ENCODE measurements around the gene PLS1. TPM values are rescaled to one million over a fixed set of nuclear protein-coding genes. Genes with fewer than 3 reads are reported as not detected.

PLS1 gene
- total RNA-seq, 2 donors from 2014 or later: 457 to 472 TPM

DNA sequence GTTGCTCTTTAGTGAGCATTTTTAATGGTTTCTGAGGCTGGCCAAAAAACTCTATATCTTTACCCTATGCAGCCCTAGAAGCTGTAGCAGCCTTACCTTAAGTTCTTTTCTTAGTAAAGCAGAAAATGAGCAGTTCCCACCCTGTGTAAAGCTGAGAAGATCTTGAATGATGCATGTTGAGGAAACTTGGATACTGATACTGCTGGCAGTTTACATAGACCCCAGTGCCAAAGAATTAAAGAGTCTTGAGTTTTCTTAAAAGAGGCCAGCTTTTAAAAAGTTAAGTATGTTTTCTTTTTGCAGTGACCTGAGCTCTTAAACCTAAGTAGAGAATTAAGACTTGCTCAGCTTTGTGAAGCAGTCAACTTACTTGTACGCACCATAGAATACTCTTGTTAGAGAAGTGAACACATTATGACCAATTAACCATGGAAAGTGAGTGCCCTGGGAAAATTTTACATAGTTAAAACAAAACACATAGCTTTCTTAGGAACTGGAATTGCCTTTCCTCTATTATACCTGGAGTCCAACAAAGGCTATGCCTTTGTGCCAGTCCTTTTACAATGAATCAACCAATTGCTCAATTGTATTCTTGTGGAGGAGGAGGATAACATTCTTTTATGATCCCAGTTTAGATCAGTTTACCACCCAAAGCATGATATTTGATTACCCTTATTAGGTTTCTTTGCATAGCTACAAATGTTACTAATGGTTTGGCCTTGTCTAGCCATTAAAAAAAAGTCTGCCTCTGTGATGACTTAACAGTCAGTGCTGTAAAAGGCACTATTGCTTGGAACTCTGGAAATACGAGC, 28.4 kb downstream of the PLS1 start:
- intact Hi-C loops (cut with DNase I, micrococcal nuclease): no loop called here
- ATAC-seq (peak; percentile 23), DNase-seq (no peak)

DNA sequence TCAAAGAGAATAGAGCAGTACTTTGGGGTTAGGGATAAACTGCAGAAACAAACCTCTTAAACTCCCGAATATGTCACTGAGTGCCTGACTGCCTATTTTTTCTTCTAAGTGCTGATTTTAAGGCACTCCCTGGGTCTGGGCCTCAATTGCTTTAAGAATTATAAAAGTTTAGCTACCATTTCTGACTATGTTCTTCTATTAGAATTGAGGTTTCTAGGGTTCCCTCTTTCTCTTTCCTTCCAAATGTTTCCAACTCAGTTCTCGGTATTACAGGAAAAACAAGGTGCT, 28.9 kb downstream of the PLS1 start:
- ATAC-seq (no peak), DNase-seq (no peak)
- intact Hi-C loops (cut with DNase I, micrococcal nuclease): no loop called here

DNA sequence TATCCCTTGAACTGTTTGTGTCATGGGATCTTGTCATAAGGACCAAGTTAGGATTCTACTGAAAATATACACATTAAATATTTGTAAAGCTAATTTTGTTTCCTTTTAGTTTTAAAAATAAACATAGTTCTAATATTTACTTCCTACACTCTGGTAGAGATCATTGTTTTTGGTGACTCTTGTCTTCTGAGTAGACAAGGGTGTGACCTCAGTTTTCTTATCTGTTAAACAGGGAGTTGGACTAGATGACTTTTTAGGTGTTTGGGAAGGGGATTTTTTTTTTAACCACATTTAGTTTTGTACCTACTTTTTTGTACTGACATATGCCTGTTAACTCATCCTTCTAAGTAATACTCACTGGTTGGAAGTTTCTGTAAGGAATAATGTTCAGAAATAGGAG, 30.8 kb downstream of the PLS1 start:
- ATAC-seq (no peak), DNase-seq (no peak)
- intact Hi-C loops (cut with DNase I, micrococcal nuclease): no loop called here

DNA sequence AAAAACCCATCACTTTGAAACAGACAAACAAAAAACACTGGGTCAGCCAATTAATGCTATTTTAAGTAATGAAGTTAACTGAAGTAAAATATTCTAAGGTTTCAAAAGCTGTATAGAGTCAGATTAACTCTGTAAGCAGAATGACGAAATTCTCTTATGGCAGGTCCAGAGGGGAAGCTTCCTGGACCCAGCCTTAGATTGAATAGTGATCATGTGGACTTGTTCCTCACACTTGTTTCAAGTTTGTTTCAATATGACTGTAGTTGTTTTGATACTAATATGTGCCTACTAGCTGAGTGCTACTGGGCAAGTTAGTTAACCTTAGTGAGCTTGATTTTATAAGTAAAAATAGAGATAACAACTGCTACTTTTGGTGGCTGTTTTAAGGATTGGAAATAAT, 32.6 kb downstream of the PLS1 start:
- DNase-seq (no peak), ATAC-seq (no peak)
- intact Hi-C loops (cut with DNase I, micrococcal nuclease): no loop called here

DNA sequence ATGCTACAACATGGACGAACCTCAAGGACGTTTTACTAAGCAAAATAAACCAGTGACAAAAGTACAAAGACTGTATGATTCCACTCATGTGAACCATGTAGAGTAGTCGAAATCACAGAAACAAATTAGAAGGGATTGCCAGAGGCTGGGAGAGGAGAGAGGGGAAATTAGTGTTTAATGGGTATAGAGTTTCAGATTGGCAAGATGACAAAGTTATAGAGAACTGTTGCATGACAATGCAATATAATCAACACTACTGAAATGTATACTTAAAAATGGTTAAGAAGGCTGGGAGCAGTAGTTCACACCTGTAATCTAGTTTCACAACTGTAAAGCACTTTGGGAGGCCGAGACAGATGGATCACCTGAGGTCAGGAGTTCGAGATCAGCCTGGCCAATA, 36.9 kb downstream of the PLS1 start:
- intact Hi-C loops (cut with DNase I, micrococcal nuclease): no loop called here
- DNase-seq: no peak
- ATAC-seq: peak; percentile 41

DNA sequence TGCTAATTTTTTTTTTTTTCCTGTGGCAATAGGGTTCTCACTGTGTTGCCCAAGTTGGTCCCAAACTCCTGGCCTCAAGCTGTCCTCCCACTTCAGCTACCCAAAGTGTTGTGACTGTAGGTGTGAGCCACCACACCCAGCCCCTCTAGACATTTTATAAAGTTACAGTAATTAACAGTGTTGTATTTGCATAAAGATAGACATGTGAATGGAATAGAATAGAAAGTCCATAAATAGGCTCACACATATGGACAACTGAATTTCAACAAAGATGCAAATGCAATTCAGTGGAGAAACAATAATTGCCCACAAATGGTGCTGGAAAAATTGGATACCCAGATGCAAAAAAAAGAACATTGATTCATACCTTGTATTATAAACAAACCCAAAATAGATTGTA, 39.9 kb downstream of the PLS1 start:
- ATAC-seq (no peak), DNase-seq (no peak)
- intact Hi-C loops (cut with DNase I, micrococcal nuclease): no loop called here

DNA sequence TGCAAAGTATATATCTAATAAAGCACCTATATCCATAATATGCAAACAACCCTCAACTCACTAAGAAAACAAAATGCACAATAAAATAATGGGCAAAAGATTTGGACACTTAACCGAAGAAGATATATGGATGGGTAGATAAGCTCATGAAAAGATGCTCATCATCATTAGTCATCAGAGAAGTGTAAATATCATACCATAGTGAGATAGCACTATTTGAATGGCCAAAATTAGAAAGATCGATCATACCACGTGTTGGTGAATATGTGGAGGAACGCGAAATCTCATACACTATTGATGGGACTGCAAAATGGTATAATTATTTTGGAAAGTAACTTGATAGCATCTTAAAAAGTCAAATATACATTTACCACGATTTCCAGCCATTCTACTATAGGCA, 40.5 kb downstream of the PLS1 start:
- intact Hi-C loops (cut with DNase I, micrococcal nuclease): no loop called here
- DNase-seq: no peak
- ATAC-seq: no peak

DNA sequence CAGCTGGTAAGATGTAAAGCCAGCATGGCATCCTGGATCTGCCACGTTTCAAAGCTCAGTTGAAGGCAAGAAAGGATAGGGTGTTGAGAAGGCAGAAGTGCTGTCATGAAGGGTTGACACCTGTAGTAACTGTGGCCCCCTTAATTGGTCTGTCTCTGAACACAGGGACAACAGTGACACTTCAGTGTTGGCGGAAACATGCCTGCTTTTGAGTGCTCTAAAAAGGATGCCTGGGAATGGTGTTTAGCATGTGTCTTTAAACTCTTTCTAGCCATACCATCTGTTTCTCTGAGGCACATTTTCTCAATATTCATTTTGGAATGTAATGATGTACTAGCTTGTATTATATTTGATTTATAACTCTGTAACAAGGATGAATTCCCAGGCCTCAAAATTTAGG, 42.1 kb downstream of the PLS1 start:
- no peak for DNase-seq
- intact Hi-C loops (cut with DNase I, micrococcal nuclease): no loop called here
- no peak for ATAC-seq

DNA sequence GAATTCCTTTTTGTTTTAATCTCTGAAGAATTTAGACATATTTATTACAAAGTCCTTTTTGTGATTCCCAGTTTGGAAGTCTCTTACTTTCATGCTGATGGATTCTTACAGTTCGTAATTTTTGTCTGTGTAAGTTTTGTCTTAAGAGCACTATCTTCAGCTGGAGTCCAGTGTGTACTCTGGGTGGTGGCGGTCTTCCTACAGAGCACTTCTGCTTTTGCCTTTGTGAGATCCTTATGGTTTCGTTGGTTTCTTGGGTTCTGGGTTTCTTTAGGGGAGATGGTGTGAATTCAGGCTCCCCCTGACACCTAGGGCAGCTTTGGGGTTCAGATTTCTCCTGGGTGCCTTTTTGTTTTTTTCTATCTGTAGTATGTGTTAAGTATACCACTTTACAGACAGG, 45.3 kb downstream of the PLS1 start:
- ATAC-seq (no peak), DNase-seq (no peak)
- intact Hi-C loops (cut with DNase I, micrococcal nuclease): no loop called here

DNA sequence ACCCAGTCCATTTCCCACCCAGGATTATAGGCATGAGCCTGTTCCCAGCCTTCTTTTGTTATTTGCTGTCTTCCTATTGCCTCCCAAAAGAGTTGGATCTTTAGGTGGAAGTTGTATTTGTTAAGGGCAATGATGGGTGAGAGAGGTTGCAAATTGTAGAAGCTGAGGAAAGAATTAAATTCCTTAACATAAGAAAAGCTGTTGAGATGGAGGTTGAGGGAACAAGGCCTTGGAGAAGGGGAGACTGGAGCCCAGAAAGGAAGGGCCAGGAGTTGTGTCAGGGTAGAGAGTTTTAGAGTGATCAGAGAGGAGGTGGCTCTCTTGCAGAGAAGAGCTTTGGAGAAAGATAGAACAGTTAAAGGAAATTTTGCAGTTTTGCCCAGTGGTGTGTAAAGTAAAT, 46.8 kb downstream of the PLS1 start:
- intact Hi-C loops (cut with DNase I, micrococcal nuclease): no loop called here
- no peak for ATAC-seq

DNA sequence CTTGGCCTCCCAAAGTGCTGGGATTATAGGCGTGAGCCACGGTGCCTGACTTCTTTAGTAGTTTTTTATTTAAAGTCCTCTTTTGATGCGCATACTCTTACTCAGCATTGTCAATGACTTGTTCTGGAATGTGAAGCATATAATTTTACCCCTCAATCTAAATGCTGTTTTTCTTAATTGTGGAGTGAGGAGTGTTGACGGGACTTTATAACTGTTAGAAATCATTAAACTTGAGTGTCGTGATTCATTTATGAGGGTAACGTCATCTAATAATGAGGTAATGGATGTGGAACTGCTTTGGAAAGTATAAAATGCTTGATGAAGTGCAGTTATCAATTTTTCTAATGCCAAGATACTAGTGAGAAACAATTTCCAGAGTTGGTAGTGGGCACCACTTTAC, 48.3 kb downstream of the PLS1 start:
- intact Hi-C loops (cut with DNase I, micrococcal nuclease): no loop called here
- DNase-seq (no peak), ATAC-seq (no peak)

More for the DNA sequence above, 46.8 kb downstream of the PLS1 start:
- DNase-seq: no peak

DNA sequence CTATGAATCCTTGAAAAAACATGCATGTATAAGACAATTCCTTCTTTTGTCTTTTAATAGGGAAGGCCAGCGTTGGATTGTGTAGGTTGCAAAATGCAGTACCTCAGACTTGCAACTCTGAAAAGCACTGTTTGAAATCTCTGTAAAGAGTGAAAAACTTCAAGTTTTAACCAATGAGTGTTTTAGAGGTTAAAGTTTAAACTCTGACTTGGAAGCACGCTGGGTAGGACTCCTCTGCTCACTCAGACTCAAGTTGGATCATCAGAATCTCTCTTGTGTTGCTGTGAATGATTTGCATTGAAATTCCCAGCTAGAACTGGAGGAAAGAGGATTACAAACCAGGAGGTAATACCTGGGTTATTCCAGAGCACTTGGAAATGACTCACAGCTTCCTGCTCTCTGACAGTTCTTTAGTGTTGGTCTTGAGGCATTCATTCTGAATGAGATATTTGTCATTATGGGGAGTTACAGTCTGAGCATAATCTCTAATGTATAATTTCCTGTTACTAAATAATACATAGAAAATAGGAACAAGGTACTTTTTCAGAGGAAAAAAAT, 49.1 kb downstream of the PLS1 start:
- intact Hi-C loops (cut with DNase I, micrococcal nuclease): no loop called here

DNA sequence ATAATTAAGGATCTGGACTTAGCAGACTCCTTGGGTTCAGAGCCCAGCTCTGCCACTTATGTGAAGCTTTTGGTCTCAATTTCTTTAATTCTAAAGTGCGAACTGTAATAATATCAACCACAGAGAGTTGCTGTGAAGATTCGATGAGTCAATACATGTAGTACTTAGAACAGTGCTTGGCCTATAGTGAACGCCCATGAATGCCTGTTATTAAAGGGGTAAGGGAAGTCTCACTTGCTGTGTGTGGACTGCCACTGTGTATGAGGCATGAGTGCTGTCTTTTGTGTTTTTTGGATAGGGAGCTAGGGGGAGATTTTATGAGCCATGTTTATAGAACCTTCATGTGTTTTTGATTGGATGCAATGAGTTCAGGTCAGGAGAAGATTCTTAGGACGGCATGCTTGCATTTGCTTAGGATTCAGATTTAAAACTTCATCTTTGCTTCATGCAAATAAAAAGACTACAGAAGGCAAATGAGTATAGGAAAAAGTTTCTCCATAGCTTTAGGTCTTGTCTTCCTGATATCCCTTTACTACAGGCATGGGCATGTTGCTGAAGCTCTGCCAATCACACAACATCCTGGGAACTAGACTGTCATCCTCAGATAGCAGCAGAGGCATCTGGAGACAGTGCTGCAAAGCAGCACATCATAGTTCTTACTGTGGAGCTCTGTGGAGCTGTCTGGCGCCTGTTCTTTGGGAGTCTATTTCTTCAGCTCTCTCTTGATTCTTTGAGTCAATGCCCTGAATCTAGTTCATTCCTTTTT, 50.0 kb downstream of the PLS1 start:
- intact Hi-C loops (cut with DNase I, micrococcal nuclease): no loop called here
- DNase-seq (no peak), ATAC-seq (no peak)

More for the DNA sequence above, 49.1 kb downstream of the PLS1 start:
- ATAC-seq (peak; percentile 42), DNase-seq (no peak)

DNA sequence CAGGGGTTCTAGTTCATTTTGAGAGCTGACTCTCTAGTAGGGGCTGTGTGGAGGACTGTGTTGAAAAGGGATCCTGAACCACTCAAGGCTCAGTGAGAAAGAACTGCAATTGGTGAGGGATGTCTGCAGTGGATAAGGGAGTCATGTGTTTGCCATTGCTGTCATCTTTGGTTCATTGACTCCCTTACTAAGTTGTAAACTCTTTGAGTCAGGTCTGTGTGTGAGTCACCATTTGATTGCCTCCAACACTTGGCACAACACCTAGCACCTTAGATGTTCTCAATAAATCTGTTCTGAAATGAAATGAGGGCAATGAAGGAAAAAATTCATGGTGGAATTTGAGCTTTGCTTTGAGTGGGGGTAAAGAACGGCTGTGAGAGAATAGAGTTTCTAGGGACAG, 51.7 kb downstream of the PLS1 start:
- peak in 1 of 2 donors; percentile 70 for DNase-seq
- ATAC-seq: peak; percentile 86
- intact Hi-C loops (cut with DNase I, micrococcal nuclease): no loop called here

DNA sequence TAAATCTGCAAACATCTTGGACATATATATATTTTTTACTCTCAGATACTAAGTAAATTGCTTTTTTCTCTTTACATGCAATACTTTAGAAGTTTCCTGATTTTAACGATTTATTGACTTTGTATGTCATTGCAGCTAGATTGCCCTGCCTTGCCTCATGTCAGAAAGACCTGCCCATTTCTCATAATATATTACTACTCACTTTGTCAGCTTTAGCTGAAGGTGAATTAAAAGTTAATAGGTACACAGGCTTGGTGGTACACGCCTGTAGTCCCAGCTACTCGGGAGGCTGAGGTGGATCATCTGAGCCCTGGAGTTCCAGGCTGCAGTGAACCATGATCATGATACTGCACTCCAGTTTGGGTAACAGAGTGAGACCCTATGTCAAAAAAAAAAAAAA, 52.8 kb downstream of the PLS1 start:
- ATAC-seq: peak; percentile 72
- intact Hi-C loops (cut with DNase I, micrococcal nuclease): no loop called here
- DNase-seq: peak in 1 of 2 donors; percentile 52

DNA sequence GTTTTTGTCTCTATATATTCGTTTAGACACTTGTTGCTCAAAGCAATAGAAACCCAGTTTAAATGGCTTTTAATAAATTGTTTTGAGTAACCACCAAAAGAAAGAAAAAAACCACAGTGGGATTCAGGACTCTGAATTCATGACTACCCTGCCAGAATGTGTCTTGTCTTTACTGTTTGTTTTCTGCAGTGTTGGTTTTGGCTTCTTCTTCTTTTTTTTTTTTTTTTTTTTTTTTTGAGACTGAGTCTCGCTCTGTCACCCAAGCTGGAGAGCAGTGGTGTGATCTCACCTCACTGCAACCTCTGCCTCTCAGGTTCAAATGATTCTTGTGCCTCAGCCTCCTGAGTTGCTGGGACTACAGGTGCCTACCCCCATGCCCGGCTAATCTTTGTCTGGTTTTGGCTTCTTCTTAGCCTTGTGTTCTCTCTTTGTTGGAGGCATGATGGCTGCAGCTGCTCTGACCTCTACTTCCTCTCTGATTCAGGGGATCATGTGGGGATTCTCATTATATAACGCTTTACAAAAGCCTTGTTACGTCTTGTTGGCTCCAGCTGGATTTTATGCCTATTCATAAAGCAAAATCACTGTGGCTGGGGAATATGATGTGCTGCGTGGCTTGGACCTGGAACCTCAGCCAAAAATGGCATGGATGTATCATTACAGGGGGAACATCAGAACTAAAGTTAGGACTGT, 54.0 kb downstream of the PLS1 start:
- intact Hi-C loops (cut with DNase I, micrococcal nuclease): no loop called here
- ATAC-seq (no peak), DNase-seq (no peak)

DNA sequence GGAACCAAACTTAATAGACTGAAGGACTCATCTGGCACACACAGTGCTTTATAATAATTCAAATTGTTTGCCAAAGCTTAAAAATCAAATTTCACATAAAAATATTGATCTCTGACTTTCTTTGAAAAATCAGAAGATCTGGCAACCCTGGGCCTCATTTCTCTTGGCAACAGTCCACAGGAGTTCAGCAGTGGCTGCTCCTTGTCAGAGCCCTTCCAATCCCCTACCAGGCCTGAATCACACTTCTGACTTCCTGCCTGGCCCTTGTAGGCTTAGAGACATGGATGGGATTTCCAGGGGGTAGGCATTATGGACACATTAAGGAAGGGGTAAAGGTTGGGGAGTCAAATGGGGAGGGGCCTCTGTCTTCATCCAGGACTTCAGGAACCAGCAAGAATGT, 55.5 kb downstream of the PLS1 start:
- ATAC-seq (no peak), DNase-seq (no peak)
- intact Hi-C loops (cut with DNase I, micrococcal nuclease): no loop called here

DNA sequence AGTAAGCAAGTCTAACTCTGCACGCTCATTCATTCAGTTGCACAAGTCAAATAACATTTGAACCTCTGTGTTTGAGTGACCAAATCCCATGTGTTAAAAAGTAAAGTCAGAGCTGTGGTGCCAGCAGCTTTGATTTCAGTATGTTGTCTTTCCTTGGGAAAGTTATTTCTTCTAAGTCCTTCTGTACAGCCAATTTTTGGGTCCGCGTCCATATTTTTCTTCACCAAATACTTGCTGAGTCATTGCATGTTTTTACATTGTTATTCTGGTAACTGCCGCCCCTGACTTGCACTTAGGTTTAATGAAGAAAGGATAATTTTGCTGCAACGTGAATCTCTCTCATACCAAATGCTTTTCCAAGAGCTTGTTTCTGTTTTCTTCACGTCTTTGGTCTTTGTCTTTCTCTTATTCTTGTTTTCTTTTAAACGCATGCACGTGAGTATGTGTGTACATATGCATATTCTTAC, 56.7 kb downstream of the PLS1 start:
- DNase-seq: no peak
- ATAC-seq: no peak
- intact Hi-C loops (cut with DNase I, micrococcal nuclease): no loop called here

DNA sequence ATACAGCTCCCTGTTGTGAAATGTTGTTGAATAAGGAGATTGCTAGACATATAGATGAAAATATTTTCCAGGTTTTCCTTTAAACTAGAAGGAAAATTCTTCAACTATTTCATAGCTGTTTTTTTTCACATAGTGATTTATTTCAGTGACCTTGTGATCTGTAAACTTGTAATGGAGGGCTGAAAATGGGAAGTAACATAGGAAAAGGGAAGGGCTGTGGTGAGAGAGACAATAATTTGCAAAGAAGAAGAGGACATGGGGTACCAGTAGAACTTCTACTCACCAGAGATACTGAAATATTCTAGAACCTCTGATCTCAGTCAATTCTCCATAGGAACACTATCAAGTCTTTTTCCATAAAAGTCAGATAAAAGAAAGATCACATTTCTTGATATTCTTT, 60.4 kb downstream of the PLS1 start:
- intact Hi-C loops (cut with DNase I, micrococcal nuclease): no loop called here
- no peak for DNase-seq
- peak; percentile 32 for ATAC-seq

DNA sequence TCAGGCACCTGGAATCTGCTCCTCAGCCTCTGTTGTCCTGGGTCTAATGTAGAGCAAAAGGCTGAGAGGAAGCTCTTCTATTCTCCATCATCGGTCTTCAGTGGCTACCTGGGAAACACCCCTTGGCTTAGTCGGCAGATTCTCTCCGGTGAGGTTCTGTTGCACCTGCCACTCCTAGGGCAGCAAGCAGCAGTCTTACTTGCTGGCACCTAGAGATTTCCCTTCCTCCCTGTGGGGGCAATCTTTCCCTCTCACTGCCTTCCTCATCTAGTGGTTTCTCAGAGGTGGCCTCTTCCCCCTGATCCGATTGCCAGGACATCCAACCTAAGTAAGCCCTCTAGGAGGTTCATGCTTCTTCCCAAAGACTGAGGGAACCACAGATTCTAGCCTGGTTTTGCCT, 60.8 kb downstream of the PLS1 start:
- ATAC-seq (peak; percentile 76), DNase-seq (no peak)
- intact Hi-C loops (cut with DNase I, micrococcal nuclease): no loop called here

All from left colon (tissue), 2 donors.